GM23248 (cell line): ENCODE data around the gene AHSA1.

Source experiments
- EZH2 ChIP-seq: fragments of 200-600 bp; sonication (generic); IDR thresholded peaks from 2 replicates; pipeline ENCODE4 v1.6.1; 2018; ENCODE audit warnings: antibody characterized with exemption, mild to moderate bottlenecking; ENCODE audit not compliant: insufficient read depth, poor library complexity, severe bottlenecking
- EZH2phosphoT487 ChIP-seq: fragments of 200-600 bp; sonication (generic); IDR thresholded peaks from 2 replicates; pipeline ENCODE4 v1.6.1; 2018; ENCODE audit warnings: antibody characterized with exemption, moderate library complexity, mild to moderate bottlenecking, low read depth; ENCODE audit not compliant: insufficient read depth

DNA sequence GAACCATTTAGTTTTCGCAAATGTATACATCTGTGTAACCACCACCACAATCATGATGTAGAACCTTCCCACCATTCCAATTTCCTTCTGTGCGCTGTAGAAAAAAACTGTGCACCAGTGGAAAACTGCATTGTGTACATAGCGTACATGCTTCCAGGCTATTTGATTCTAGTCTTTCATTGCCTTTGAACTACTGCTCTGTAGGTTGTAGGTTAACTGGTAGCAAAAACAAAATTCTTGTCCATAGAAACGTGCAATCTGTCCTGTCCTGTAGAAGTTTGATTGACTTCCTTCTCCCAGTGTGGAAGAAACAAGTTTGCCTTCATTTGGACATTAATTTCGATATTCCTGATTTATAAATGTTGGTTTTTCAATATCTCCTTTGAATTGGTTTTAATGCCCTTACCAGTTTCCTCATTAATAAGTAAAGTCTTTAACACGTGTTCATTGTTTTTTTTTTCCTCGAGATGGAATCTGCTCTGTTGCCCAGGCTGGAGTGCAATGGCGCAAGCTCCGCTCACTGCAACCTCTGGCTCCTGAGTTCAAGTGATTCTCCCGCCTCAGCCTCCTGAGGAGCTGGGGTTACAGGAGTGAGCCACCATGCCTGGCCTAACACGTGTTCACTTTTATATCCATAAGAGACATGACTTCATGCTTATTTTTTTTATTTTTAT, 44.4 kb downstream of the AHSA1 start:
- TF ChIP-seq EZH2 (no peak), EZH2phosphoT487 (no peak)
